Activated gamma-delta T cell treated with anti-CD3 and anti-CD28 coated beads, Interleukin-2, amount 50 U/mL, for 16 hours (primary cell): ENCODE data around the gene FRAS1.

Source experiments
- DNase-seq: peaks from one replicate; pipeline ENCODE4 v3.0.0-alpha.2; 2020; ENCODE audit warnings: low read depth

The FRAS1 gene

GRCh38 chr4:78585633-78586032 is 528.5 kb downstream of the FRAS1 start:
- no peak for DNase-seq

GRCh38 chr4:78588894-78589545 is 531.9 kb downstream of the FRAS1 start:
- no peak for DNase-seq

DNA sequence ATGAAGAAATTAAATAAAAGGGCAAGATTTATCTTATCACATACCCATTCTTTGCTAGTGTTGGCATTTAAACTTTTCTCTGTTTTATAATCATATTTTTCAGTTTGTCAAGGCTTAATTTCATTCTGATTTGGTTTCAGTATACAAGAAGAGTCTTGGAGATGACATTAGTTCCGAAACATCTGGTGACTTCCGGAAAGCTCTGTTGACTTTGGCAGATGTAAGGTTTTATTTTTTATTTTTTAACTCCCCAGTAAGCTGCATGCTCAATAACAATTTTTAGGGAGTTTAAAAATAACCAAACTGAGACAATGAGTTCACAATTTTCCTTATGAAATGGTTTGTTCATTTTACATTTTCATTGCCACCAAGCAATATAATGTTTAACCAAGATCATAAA is 534.3 kb downstream of the FRAS1 start:
- DNase-seq: no peak

GRCh38 chr4:78592088-78592783 is 535.1 kb downstream of the FRAS1 start:
- no peak for DNase-seq
